Measurements from ENCODE around the gene DNER.

The DNER gene

GRCh38 chr2:229714736-229715541 lies 584 bp upstream of the DNER start:
- no peaks in the 10 kb centered on the region for H3K36me3 ChIP-seq (ENCODE audit: control insufficient read depth, insufficient read depth, low read length)
- peak overlapping the region; percentile 45 for H3K4me3 ChIP-seq (replicated peaks; ENCODE audit: low read depth, low read length)
- peaks cover 2% of the 10 kb centered on the region for H3K27me3 ChIP-seq (replicated peaks; ENCODE audit: control insufficient read depth, insufficient read depth, low read length)
- TF ChIP-seq, protein P1, sequence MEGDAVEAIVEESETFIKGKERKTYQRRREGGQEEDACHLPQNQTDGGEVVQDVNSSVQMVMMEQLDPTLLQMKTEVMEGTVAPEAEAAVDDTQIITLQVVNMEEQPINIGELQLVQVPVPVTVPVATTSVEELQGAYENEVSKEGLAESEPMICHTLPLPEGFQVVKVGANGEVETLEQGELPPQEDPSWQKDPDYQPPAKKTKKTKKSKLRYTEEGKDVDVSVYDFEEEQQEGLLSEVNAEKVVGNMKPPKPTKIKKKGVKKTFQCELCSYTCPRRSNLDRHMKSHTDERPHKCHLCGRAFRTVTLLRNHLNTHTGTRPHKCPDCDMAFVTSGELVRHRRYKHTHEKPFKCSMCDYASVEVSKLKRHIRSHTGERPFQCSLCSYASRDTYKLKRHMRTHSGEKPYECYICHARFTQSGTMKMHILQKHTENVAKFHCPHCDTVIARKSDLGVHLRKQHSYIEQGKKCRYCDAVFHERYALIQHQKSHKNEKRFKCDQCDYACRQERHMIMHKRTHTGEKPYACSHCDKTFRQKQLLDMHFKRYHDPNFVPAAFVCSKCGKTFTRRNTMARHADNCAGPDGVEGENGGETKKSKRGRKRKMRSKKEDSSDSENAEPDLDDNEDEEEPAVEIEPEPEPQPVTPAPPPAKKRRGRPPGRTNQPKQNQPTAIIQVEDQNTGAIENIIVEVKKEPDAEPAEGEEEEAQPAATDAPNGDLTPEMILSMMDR (IDR thresholded peaks at IDR 0.05; ENCODE audit: insufficient read depth, low read length, poor library complexity, severe bottlenecking): no peak
- DNase-seq (ENCODE audit: extremely low read depth, insufficient read length): peak; percentile 30

GRCh38 chr2:229713371-229714079 lies 830 bp downstream of the DNER start:
- peak; percentile 23 for DNase-seq (ENCODE audit: extremely low read depth, insufficient read length)
- Histone ChIP-seq H3K4me3 (replicated peaks; ENCODE audit: low read depth, low read length) (peak overlapping the region; percentile 14), H3K27me3 (replicated peaks; ENCODE audit: control insufficient read depth, insufficient read depth, low read length) (peaks cover 2% of the 10 kb centered on the region)

GRCh38 chr2:229712136-229712535 lies 2.2 kb downstream of the DNER start:
- Histone ChIP-seq H3K36me3 (ENCODE audit: control insufficient read depth, insufficient read depth, low read length) (no peaks in the 10 kb centered on the region), H3K4me3 (replicated peaks; ENCODE audit: low read depth, low read length) (no peak overlapping the region), H3K27me3 (replicated peaks; ENCODE audit: control insufficient read depth, insufficient read depth, low read length) (peaks cover 3% of the 10 kb centered on the region)
- TF ChIP-seq, protein P1 (IDR thresholded peaks at IDR 0.05; ENCODE audit: insufficient read depth, low read length, poor library complexity, severe bottlenecking): no peak
- DNase-seq (ENCODE audit: extremely low read depth, insufficient read length): no peak

More at GRCh38 chr2:229713371-229714079, 830 bp downstream of the DNER start:
- TF ChIP-seq, protein P1 (IDR thresholded peaks at IDR 0.05; ENCODE audit: insufficient read depth, low read length, poor library complexity, severe bottlenecking): no peak
- H3K36me3 ChIP-seq (ENCODE audit: control insufficient read depth, insufficient read depth, low read length): no peaks in the 10 kb centered on the region

- Histone ChIP-seq H3K27me3 (replicated peaks; ENCODE audit: control insufficient read depth, insufficient read depth, low read length) (peaks cover 1% of the 10 kb centered on the region; the same call in 1 of the 2 replicates), H3K36me3 (ENCODE audit: control insufficient read depth, insufficient read depth, low read length) (no peaks in the 10 kb centered on the region), H3K4me3 (replicated peaks; ENCODE audit: low read depth, low read length) (no peak overlapping the region)
- TF ChIP-seq, protein P1 (IDR thresholded peaks at IDR 0.05; ENCODE audit: insufficient read depth, low read length, poor library complexity, severe bottlenecking): no peak
- no peak for DNase-seq (ENCODE audit: extremely low read depth, insufficient read length)
These were observed 6.0 kb downstream of the DNER start for GRCh38 chr2:229708335-229708734.

GRCh38 chr2:229703909-229704630 lies 10.3 kb downstream of the DNER start:
- H3K36me3 ChIP-seq (ENCODE audit: control insufficient read depth, insufficient read depth, low read length): no peaks in the 10 kb centered on the region
- H3K4me3 ChIP-seq (replicated peaks; ENCODE audit: low read depth, low read length): no peak overlapping the region
- TF ChIP-seq, protein P1 (IDR thresholded peaks at IDR 0.05; ENCODE audit: insufficient read depth, low read length, poor library complexity, severe bottlenecking): no peak
- H3K27me3 ChIP-seq (replicated peaks; ENCODE audit: control insufficient read depth, insufficient read depth, low read length): peaks cover 1% of the 10 kb centered on the region; the same call in 1 of the 2 replicates
- DNase-seq (ENCODE audit: extremely low read depth, insufficient read length): no peak

Data from GM06990 (cell line).